Transverse colon (tissue), 4 donors: ENCODE results near the gene ATP2B3.

Source experiments
- POLR2AphosphoS5 ChIP-seq, 3 donors: sonication (generic); formaldehyde crosslinking; IDR thresholded peaks; one replicate each; pipeline ENCODE4 v1.6.1; 2016; ENCODE audit warnings: antibody characterized with exemption in 3 of 3
- TF ChIP-seq, protein P1 (sequence below), 5 experiments: fragments of 200-600 bp in 3 of 5; fragments of 450-650 bp in 2 of 5; sonication (generic) in 3 of 5; IDR thresholded peaks; 1 replicate in 2 of 5; 2 replicates in 3 of 5; pipeline ENCODE4 v1.5.1; 2016 to 2017; ENCODE audit warnings: antibody characterized with exemption in 5 of 5, inconsistent platforms in 3 of 5, mild to moderate bottlenecking in 2 of 5, moderate library complexity in 1 of 5

DNA sequence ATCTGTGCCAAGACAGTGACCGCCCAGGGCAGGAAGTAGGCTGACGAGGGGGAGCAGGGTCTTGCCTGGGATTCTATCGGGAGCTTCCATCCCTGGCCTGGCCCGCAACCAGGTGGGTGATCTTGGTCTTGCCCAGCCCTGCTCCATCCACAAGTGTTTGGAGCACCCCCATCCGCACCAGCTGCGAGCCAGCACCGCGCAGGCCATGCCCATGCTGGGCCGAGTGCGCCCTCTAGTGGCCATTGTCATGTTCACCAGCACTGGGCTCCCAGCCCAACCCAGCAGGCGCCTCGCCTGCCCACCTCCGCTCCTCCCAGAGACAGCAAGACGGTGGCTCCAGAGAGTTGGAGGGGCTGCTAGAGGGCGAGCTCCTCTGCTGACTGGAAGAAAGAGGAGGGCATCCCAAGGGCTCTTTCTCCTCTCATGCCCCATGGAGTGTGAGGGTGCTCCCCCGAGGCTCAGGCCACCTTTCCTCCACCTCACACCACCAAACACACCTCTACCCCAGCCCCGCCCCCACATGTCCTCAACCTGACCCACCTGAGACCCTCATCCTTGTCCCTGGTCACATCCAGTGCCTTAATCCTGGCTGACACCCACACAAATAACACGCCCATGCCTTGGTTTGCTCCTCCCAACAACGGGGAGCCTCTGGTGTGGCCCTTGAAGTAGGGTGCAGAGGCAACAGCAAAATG lies 9.8 kb upstream of the ATP2B3 start:
- TF ChIP-seq, protein P1, sequence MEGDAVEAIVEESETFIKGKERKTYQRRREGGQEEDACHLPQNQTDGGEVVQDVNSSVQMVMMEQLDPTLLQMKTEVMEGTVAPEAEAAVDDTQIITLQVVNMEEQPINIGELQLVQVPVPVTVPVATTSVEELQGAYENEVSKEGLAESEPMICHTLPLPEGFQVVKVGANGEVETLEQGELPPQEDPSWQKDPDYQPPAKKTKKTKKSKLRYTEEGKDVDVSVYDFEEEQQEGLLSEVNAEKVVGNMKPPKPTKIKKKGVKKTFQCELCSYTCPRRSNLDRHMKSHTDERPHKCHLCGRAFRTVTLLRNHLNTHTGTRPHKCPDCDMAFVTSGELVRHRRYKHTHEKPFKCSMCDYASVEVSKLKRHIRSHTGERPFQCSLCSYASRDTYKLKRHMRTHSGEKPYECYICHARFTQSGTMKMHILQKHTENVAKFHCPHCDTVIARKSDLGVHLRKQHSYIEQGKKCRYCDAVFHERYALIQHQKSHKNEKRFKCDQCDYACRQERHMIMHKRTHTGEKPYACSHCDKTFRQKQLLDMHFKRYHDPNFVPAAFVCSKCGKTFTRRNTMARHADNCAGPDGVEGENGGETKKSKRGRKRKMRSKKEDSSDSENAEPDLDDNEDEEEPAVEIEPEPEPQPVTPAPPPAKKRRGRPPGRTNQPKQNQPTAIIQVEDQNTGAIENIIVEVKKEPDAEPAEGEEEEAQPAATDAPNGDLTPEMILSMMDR (IDR thresholded peaks at IDR 0.05), result peak; percentile 75 to 86 (median 76)
- no peak for TF ChIP-seq POLR2AphosphoS5 (IDR thresholded peaks at IDR 0.05)
